ENCODE data around the gene ARMH3.

Gene ARMH3

DNA sequence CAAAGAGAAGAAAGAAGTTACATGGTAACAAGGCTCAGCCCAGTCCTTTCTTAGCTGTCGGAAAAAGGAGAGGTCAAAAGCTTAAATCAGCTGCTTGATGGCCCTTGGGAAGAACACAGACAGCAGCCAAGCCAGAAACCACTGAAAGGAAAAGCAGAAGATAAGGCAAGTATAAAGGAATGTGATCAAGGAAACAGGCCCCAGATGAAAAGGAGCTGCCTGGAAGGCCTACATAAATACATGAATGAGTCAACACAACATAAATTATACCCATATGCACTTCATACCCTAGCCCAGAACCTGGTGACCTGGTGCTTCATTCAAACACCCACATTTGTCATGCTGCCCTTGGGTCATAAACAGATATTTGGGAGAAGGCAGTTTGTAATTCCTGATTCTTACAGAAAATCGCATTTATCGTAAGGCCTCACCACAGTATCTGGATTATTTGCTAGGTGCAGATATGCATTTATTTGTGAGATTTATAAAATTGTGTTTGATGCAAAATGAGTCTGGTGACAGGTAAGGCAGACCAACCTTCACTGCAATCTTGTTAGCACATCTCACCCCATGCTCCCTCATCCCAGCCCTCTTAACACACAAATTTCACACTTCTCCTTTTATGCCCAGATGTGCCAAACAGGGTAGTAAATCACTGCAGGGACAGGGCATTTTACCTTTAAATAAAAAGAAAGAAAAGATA is 117.5 kb downstream of the ARMH3 start:
- TF ChIP-seq, protein P1, sequence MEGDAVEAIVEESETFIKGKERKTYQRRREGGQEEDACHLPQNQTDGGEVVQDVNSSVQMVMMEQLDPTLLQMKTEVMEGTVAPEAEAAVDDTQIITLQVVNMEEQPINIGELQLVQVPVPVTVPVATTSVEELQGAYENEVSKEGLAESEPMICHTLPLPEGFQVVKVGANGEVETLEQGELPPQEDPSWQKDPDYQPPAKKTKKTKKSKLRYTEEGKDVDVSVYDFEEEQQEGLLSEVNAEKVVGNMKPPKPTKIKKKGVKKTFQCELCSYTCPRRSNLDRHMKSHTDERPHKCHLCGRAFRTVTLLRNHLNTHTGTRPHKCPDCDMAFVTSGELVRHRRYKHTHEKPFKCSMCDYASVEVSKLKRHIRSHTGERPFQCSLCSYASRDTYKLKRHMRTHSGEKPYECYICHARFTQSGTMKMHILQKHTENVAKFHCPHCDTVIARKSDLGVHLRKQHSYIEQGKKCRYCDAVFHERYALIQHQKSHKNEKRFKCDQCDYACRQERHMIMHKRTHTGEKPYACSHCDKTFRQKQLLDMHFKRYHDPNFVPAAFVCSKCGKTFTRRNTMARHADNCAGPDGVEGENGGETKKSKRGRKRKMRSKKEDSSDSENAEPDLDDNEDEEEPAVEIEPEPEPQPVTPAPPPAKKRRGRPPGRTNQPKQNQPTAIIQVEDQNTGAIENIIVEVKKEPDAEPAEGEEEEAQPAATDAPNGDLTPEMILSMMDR (conservative IDR thresholded peaks at IDR 0.05) = no peak
- TF ChIP-seq ZFX (IDR thresholded peaks at IDR 0.05) = no peak
- H3K27ac ChIP-seq = no peak overlapping the region

DNA sequence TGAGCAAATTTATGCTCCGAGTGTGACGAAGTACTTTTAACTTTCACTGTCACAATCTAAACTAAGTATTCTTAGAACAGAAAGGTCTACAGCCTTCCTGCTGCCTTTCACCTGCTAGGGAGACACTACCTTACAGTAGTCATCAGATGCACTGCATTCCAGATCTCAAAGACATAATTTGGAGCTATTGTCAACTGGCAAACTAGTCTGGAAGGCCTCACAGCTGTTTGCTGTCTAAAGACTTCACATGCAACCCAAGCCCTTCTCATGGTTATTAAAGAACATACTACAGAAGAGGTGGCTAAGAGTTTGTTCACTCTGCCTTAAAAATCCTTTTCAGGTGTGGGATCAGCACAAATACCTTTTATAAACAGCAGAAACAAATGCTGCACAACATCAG is 120.5 kb downstream of the ARMH3 start:
- no peak overlapping the region for H3K27ac ChIP-seq
- TF ChIP-seq, protein P1 (conservative IDR thresholded peaks at IDR 0.05) = no peak
- no peak for TF ChIP-seq ZFX (IDR thresholded peaks at IDR 0.05)

DNA sequence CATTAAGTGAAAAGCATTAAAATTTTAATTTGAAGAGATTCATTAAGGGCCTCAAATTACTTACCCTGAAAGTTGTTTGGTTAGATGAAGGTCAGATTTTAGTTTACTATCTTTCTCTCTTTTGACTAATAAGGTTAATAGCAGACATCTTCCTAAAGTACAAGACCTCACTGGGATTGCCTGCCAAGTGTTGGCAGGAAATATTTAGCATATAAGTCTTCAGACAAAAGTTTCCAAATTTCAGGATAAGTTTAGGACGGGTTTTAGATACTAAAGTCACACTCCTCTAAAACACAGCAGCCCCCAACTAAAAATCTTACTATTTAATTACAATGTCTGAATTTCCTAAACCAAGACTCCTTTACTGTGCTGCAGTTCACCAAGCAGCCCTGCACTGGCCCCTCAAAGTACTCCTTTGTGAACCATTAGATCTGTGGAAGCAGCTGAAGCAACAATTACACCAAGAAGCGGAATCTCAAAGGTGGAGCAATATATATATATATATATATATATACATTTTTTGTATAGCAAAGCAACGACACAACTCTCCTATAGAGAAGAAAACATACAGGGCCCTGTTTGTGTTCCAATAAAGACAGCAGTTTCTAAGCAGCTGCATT is 121.2 kb downstream of the ARMH3 start:
- no peak overlapping the region for H3K27ac ChIP-seq
- TF ChIP-seq, protein P1 (conservative IDR thresholded peaks at IDR 0.05) = no peak
- TF ChIP-seq ZFX (IDR thresholded peaks at IDR 0.05) = no peak

DNA sequence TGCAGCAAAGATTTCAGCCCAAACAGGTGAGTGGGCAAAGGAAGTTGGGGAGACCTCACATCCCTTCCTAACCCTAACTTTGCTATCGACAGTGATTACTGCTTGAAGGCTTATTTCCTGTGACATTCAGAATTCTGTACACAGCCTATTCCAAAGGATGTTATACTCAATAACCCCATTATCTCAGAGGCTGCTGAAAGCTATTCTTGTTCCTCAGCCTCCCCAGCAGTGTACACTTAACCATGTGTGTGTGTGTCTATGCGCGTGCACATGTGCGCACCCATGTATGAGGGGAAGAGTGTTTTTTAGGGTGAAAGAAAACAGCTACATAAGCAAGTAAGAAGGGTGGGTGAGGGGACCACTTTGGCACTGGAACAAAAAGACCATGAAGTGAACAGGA is 122.0 kb downstream of the ARMH3 start:
- TF ChIP-seq ZFX (IDR thresholded peaks at IDR 0.05) = no peak
- TF ChIP-seq, protein P1 (conservative IDR thresholded peaks at IDR 0.05) = no peak
- H3K27ac ChIP-seq = no peak overlapping the region

DNA sequence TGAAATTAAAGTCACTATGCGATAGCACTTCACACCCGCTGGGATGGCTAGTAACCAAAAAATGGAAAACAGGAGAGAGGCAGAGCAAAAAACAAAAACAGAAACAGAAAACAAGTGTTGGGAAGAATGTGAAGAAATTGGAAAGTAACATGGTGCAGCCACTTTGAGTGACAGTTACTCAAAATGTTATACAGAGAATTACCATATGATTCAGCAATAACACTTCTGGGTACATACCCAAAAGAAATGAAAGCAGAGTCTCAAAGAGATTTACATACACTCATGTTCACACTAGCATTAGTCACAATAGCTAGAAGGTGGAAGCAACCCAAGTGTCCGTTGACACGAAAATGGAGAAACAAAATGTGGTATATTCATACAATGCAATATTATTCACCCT is 123.8 kb downstream of the ARMH3 start:
- no peak overlapping the region for H3K27ac ChIP-seq
- TF ChIP-seq ZFX (IDR thresholded peaks at IDR 0.05) = no peak
- TF ChIP-seq, protein P1 (conservative IDR thresholded peaks at IDR 0.05) = no peak

DNA sequence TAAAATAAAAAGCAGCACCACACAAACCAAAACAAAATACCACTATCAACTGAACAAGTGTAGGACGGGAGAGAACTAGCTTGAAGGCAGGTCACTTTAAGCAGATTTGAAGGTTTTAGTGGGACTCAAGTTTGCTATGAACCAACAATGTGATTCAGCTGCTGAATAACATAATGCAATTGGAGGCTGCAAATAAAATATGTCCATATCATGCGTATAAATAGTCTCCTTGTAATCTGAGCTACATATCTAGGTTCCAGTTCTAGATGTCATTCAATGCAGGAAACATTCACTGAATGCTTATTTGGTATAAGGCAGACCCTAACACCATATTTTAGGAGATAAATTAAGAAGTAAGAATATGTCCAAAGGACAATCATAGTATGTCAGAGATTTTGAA is 130.9 kb downstream of the ARMH3 start:
- H3K27ac ChIP-seq = no peak overlapping the region
- no peak for TF ChIP-seq ZFX (IDR thresholded peaks at IDR 0.05)
- TF ChIP-seq, protein P1 (conservative IDR thresholded peaks at IDR 0.05) = no peak

DNA sequence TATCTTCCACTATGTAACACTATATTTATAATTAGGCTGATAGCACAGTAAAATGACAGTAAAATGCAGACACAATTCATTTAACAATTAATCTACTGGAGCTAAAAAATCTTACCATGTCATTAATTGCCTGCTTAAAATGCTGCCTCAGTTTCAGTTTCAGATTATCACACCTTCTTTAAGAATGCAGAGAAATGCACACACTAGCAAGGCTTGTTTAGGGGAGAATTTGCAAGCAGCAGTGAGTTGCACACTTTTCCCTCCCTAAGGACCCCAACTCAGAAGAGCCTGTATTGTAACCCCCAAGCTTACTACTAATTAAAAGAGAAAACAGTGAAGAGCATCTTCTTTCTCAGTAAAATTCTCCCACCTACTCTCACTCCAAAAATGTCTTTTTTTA is 132.7 kb downstream of the ARMH3 start:
- TF ChIP-seq ZFX (IDR thresholded peaks at IDR 0.05) = no peak
- TF ChIP-seq, protein P1 (conservative IDR thresholded peaks at IDR 0.05) = no peak

More for the DNA sequence above, 132.7 kb downstream of the ARMH3 start:
- no peak overlapping the region for H3K27ac ChIP-seq

Data from C4-2B (cell line).